Measurements from ENCODE around the gene PALS2.
A peak's percentile ranks its signal among the peaks of the same experiment; 100 is the strongest.

Gene PALS2, protein sequence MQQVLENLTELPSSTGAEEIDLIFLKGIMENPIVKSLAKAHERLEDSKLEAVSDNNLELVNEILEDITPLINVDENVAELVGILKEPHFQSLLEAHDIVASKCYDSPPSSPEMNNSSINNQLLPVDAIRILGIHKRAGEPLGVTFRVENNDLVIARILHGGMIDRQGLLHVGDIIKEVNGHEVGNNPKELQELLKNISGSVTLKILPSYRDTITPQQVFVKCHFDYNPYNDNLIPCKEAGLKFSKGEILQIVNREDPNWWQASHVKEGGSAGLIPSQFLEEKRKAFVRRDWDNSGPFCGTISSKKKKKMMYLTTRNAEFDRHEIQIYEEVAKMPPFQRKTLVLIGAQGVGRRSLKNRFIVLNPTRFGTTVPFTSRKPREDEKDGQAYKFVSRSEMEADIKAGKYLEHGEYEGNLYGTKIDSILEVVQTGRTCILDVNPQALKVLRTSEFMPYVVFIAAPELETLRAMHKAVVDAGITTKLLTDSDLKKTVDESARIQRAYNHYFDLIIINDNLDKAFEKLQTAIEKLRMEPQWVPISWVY

GRCh38 chr7:24572997-24573553 lies at the start of gene PALS2:
PALS2 (plus strand) TSS chr7:24573452; CDS start chr7:24623668, 50,216 bp downstream.
- DNase-seq: peak; percentile 81

DNA sequence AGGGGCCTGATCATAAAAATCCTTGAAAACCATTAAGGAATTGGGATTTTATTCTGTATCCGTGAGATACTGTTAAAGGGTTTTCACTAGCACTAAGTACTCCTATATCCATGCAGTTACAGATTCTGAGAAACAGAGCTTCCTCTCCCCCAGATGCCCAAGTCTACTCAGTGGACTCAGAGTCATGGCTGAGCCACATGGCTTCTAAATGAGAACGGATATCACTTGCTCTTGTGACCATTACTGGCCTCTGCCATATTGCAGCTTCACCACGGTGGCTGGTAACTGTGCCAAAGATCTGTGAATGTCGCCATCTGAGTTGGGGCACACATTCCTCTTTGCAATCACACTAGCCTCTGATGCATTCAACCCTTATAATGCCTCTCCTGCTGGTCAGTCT lies 42.0 kb upstream of the PALS2 start:
- no peak for DNase-seq

DNA sequence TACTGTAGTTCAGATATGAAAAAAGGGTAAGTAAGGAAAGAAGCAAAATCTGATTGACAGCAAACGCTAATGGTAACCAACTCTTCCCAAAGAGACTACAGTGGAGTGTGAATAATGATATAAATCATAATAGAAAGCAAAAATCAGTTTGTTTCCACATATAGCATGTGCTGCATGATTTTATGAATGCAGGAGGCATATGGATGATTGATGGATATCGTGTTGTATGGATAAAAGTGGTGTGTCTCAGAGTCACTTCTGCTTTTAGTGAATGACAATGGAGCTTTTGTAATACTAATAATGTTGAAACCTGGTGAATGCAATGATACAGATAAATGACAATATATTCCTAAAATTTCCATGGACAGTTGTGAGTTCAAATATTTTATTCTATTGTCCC lies 36.6 kb upstream of the PALS2 start:
- no peak for DNase-seq

- no peak for DNase-seq
These were observed 32.3 kb upstream of the PALS2 start for GRCh38 chr7:24540956-24541355.

- no peak for DNase-seq
These were observed 28.0 kb upstream of the PALS2 start for GRCh38 chr7:24545215-24545614.

- DNase-seq: no peak
These were observed 24.9 kb upstream of the PALS2 start for GRCh38 chr7:24548390-24548789.

DNA sequence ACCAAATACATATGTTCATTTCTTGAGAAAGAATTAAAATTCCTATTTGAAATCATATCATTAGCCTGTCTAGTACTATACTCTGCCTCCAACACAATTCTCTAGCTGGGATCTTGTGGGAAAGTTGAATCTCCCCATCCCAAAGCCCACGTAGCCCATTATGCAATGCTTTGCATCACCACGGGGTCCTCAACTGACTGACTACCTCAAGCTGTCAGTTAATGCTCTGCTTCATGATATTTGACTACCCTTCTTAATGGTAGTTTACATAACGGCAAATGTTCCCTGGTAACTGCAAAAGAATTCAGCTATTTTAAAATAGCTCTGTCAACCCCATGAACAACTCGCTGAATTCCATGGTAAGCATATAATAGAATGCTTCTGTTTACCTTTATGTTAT lies 23.3 kb upstream of the PALS2 start:
- no peak for DNase-seq

DNA sequence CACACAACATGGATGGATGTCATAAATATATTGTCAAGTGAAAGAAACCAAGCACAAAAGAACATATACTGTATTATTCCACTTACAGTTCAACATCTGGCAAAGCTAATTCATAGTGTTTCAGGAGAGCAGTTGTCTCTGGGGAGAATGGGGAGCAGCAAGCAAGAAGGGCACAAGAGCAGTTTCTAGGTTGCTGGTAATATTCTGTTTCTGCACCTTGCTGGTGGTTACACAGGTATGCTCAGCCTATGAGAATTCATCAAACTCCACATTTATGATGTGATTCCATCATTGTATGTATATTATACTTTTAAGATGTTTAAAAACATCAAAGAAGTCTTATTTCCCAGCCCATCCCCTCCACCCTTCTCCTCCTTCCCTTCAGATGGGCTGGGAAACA lies 18.1 kb upstream of the PALS2 start:
- DNase-seq: no peak

DNA sequence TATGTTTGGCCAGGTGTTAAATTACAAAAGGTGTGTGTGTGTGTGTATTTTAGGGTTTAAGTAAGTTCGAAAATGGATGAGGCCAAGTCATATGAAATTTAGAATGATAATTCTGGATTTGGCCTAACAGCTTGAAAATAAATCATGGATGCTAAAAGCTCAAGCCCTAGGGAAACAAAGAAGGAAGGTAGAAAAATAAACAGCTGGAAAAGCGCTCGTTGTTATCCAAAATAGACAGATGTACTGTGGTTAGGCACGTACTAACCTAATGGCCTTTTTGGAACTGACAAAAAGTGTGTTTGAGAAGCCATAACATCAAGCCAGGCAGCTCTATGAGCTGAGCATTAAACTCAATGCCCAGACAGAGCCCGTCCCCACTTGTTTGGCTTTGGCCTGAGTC lies 17.5 kb upstream of the PALS2 start:
- no peak for DNase-seq

DNA sequence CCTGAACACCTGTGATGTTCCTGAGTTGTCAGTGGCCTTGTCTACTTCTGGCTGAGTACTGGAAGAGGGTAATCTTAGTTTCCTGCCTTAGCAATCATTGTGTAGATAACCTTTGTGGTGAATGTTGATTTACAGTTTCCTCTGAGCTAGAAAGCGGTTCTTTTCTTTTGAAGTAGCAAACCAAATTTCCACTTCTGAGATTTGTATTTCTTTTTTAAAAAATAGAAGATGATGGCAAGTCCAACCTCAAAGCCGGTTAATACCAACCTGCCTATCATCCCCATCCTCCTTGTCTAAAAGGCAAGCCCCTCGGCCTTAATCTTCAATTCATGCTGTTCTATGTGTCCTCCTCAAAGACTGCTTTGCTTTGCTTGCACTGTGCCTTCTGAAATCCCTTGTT lies 12.5 kb upstream of the PALS2 start:
- no peak for DNase-seq

GRCh38 chr7:24566274-24566673 lies 7.0 kb upstream of the PALS2 start:
- DNase-seq: no peak

GRCh38 chr7:24570983-24571382 lies 2.3 kb upstream of the PALS2 start:
- DNase-seq: no peak

- DNase-seq: peak; percentile 58
These were observed 1.2 kb upstream of the PALS2 start for GRCh38 chr7:24572016-24572392.

GRCh38 chr7:24572393-24572996 lies 757 bp upstream of the PALS2 start:
- peak; percentile 68 for DNase-seq

- peak; percentile 43 for DNase-seq
These were observed 494 bp downstream of the PALS2 start for GRCh38 chr7:24573554-24574338.

DNA sequence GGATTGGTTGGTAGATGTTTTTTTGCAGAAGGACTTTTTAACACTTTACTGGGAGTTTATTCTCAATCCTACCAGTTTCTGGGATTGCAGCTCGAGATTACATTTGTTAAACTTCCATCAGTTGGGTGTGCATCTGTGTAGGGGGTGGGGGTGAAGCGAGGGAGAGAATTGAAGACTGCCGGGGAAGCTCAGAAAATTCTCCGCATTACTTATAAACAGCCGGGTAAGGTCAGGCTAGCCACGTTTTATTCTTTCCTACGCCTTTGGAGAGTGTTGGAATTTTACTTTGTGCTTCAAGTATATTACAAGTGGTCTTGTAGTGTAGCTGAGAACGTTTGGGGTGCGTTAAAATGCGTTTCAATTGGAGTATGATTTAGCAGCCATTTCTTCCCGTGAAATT lies 1.1 kb downstream of the PALS2 start:
- DNase-seq: no peak

DNA sequence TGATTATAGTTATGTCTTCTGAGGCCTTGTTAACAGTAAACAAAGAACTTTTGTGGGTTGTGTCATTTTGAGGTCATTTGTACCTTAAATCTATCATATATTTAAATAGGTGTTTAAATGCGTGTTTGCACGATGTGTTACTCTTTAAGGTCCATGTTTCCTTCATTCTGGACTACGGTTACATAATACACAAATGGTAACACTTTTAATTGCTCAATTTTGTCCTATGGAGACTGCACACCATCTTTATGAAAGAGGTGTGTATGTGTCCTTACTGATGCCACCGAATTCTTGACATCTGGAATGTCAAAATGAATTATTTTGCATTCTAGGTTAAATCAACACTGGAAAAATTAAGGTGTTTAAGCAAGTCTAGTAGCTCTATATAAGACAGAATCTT lies 1.7 kb downstream of the PALS2 start:
- DNase-seq: no peak

DNA sequence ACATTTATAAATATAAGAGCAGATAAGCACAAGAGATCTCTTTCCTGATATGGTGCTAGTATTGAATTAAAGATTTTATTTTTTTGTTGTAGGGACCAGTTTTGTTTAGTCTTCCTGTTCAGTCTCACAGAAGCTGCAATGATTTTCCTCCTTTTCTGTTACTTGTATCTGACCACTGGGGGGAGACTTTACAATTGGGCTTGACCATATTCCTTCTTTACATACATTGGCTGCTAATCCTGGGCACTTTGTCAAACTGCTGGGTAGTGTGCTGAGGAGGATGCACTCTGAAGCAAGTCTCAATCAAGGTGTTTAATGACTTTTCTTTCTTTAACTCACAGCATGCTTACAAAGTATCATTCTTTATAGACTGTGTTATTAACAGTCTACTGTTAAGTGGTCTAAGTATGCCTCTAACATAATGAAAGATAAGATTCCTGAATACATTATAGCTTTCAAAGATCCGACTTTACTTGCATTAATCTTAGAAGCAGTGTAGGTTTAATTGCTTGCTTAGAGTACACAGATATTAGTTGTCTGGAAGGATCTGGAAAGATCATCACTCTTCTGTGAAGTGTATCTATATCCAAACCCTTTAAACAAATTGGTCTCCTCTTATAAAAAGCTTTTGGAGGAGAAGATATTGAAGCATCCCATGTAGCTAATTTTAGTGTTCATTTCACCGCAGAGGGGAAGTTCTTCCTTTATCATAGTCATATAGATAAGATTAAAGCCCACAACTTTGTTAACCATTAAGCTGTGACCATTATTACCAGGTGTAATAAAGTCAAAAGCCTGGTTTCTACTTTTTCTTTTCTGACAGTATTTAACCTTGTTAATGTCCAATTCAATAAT lies 3.1 kb downstream of the PALS2 start:
- DNase-seq: peak; percentile 58

- DNase-seq: no peak
These were observed 4.8 kb downstream of the PALS2 start for GRCh38 chr7:24578052-24578451.

DNA sequence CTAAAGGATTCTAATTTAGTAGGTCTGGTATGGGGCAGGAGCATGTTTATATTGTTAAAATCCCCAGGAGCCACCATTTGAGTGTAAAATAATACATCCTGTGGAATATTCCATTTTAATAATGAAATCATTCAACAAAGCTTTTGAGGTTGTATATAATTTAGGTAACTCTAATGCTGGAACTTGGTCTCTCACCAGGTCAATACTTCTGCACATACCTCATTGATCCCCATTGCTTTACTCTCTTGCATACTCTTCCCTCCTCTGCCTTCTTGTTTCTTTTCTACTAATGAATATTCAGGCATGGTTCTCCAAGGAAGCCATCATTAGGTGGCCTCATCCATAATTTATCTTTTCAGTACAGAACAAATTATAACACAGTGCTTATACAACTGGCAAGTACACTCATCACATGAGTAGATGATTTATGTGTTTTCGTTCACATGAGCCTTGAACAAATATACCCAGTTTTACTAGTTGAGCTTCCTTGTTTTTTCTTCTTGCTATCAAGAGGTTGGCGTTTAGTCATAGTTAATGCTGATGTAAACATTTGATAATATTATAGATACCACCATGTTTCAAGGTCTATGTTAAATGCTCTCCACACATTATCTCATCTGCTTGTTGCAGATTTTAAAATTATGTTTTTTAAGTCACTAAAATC lies 7.2 kb downstream of the PALS2 start:
- DNase-seq: no peak

GRCh38 chr7:24582166-24582565 lies 8.9 kb downstream of the PALS2 start:
- DNase-seq: no peak

DNA sequence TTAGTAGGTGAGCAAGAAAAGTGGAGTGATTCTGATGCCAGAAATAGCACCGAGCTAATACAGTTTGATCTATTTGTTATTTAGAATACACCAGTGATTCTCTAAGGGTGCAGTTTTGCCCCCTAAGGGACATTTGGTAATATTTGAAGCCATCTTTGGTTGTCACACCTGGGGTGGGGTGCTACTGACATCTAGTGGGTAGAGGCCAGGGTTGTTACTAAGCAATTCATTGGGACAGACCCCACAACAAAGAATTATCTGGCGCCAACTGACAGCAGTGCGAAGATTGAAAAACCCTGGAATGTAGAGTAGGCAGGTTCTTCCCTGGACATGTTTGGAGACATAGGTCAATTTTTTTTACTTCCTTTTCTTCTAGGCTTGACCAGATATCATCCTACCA lies 14.6 kb downstream of the PALS2 start:
- DNase-seq: peak; percentile 37

All from activated CD4-positive, alpha-beta T cell treated with anti-CD3 and anti-CD28 coated beads, Interleukin-2, amount 50 U/mL, for 16 hours (primary cell).